GM04504 (cell line): ENCODE results near the gene VPS18.

Source experiments
- DNase-seq: peaks from one replicate; pipeline ENCODE4 v3.0.0-alpha.2; 2012; ENCODE audit warnings: low read depth

The VPS18 gene

DNA sequence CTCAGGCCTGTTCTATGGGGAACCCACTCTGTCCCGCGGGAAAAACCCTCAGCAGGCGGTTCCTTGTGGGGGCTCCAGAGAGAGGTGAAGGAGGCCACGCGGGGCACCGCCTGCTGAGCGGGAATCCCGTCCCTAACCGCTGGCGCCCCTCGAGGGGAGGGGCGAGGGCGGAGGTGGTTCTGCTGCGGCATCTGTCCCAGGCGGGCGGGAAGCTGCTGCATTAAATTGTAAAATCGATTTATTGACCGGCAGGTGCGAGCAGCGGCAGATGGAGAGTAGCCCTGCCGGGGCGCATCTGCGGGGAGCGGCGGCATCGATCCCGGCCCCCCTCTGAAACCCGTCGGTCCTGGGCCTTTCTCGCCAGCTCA is 31.2 kb downstream of the VPS18 start:
- no peak for DNase-seq

DNA sequence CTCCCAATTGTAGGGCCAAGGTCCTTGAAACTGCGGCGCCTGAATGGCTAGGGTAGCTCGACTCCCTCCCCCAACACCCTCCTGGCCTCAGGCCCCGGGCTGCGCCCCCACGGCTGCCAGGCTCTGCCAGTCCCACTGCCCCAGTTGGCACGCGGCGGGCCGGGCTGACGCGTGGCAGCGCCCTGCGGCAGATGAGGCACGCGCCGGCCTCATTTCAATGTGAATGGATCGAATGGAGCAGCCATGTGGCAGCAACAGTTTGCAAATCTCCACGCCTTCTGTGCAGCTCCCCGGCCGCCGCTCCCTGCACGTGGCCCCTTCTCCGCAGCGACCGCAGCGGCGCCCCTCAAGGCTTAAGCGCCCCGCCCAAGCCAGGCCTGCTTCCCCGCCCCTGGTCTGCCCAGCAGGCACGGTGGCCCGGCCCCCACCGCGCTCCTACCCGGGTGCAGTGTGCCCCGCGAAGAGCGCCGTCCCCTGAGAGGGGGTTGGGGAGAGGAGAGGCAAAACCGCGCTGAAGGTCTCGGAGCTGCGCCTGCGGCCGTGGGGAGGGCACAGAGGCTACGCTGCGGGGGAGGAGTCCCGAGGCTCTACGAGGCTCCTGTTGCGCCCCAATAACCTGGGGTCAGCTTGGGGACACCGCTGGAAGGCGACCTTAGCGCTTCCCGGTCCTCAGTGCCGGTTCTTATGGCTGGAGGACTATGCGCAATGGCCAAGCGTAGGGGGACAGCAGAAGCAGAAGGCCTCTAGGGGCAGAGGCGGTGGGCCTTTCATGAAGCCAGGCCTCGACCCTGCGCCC is 31.8 kb downstream of the VPS18 start:
- no peak for DNase-seq

DNA sequence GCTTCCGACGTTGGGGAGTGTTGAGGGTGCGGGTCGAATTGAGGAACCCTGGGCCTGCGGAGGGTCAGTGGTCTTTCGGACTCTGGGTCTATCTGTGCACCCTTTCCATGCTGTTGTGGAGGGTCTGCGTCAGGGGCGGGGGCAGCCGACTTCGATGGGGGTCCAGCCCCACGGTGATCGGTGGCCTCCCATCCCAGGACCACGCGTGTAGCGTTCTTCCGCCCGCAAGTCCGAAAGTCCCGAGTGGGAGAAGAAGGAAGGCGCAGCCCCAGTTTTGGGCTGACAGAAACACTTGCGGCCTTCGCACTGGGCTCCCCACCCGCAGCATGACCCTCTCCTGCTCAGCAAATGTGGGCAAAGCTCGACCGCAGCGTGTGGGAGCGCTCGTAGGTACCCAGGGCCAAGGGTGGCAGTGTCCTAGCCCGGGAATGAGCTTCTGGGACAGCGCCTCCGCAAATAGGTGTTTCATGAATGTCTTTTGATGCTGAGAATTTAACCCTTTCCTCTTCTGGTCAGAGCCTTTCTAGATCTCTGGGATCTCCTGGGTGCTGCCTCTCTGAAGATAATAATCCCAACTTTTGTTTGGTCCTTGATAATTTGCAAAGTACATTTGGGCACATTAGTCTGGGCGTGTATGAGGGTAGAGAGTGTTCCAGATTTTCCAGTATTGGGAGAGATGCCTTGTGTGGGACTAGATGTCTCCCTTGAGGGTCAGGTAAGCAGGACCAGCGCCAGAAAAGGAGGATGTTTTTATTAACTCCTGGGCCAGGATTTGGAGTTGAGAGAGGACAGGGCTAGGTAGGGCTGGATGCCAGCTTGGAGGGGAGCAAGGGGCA is 32.6 kb downstream of the VPS18 start:
- DNase-seq = no peak

DNA sequence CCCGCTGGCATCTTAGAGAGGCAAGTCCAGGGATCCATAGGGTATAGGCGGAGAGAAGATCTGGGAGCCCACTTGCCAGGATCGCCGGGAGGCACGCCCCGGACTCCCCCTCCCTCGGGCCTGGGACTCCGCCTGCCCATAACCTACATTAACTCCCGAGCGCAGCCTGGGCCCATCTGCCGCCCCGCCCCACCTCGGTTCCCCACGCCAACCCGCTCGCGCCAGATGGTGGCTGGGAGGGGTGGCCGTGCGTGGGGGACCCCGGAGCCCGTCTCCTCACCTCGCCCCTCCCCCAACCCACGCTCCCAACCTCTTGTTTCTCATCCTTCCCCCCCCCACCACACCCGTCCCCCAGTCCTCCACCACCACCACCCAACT is 33.2 kb downstream of the VPS18 start:
- no peak for DNase-seq

DNA sequence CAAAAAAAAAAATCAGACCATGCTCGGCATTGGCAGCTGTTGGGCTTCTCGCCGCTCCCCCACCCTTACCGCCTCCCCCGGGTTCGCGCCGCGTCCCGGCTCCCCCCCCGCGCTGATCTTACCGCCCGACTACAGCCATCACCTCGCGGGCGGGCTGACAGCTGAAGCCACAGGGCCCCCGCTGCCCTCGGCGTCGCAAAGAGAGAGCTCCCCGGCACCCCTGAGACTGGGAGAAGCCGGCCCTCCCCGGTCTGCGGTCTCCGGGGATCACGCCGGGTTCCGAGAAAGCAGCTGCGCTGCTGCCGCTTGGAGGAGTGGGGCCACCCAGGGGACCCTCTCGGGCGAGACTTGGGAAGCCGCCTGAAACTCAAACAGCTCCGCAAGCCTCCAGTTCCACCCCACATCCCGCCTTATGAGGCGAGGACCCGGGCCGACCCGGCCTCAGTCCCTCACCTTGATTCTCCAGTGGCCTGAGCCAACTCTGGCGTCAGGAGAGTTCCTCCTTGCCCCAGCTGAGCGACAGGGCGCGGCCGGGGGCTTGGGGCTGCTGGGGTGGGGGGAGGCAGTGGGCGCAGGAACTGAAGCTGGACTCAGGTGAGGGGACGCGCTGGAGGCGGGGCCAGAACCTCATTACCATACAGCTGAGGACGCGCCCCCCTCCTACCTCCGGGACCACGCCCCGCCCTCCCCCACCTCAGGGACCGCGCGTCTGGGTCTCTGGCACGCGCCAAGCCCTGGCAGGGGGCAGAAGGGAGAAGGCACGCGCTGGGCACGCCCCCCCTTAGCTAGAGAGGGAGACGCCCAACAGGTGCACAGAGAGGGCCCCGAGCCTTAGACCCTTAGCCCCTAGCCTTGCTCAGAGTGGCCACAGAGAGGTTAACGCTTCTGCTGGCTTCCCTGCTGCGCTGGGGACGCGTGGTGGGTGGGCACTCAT is 33.9 kb downstream of the VPS18 start:
- no peak for DNase-seq

DNA sequence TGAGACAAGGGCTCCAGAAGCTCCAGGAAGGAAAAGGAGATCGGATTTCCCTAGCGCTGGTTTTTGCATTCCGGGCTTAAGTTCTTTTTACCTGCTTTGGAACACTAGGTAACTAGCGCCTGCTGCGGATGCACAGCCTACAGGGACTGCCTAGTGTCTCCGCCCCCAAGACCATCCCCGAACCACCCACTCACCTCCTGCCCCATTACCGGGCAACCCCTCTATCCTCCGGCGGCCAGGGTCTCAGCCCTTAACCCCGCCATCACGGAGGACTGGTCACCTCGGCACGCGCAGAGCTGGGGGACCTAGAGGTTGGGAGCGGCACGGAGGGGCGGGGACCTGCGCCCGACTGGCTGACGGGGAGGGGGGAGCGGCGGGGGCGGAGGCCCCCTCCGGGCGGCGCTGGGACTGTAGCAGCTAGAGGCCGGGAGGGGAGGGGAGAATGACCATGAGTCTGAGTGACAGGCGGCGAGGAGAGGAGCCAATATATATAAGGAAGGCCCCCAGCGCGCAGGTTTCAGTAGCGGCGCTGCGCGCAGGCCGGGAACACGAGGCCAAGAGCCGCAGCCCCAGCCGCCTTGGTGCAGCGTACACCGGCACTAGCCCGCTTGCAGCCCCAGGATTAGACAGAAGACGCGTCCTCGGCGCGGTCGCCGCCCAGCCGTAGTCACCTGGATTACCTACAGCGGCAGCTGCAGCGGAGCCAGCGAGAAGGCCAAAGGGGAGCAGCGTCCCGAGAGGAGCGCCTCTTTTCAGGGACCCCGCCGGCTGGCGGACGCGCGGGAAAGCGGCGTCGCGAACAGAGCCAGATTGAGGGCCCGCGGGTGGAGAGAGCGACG is 34.8 kb downstream of the VPS18 start, which contains the start of gene DLL4:
Gene DLL4, plus strand, starts transcription at position 520 of the 839 bp plus-strand sequence. CDS start 329 bp downstream, outside the sequence.
- no peak for DNase-seq

DNA sequence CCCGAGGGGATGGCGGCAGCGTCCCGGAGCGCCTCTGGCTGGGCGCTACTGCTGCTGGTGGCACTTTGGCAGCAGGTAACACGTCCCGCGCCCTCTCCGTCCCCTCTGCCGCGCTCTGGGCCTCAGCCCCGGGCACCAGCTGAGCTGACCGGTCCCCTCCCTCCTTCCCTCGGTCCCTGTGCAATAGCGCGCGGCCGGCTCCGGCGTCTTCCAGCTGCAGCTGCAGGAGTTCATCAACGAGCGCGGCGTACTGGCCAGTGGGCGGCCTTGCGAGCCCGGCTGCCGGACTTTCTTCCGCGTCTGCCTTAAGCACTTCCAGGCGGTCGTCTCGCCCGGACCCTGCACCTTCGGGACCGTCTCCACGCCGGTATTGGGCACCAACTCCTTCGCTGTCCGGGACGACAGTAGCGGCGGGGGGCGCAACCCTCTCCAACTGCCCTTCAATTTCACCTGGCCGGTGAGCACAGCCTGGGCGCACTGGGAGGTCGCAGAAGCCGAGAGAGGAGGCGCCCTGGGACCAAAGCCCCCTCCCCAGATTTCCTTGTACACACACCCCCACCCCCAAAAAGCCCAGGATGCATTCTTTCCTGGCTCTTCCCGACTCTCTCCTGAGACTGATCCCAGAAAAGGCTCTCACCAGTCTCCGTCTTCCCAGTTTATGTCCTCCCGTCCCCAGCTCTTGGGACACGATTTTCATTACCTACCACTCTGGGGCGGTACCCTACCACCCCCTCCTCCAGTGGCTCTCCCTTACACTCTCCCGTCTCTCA is 35.6 kb downstream of the VPS18 start:
- DNase-seq = no peak

DNA sequence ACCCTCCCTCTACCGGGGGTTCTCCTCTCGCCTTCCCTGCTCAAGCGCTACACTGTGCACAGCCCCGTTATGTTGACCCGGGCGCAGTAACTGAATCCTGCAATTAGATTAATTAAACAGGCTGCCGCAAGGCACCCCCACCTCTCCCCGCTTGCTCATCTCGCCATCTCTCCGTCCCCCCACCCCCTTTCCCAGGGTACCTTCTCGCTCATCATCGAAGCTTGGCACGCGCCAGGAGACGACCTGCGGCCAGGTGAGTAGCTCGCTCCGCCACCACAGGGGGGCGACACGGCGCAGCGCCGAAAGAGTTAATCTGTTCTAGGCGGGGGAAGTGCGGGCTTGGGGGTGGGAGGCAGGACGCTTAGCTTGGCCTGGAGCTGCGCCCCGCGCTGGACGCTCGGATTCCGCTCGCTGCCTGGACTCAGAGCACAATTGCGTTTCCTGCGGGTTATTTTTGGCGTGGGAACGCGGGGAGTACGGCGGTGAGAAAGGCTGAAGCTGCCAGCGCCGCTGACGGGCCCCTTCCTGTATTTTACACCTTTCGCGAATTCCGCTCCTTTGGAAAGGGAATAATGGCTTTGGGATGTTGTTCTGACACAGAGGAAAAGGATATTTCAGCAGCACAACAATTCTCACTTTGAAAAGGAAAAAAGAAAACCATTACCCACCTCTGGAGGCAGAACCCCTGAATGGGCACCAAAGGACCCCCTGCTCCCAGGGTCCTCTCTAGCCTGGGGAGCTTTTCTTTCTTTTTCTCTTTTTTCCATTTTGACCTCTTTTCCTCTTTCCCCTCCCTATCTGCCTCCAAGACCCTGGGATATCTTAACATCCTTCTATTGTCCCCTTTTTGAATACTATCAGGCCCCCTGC is 36.4 kb downstream of the VPS18 start:
- DNase-seq = no peak

DNA sequence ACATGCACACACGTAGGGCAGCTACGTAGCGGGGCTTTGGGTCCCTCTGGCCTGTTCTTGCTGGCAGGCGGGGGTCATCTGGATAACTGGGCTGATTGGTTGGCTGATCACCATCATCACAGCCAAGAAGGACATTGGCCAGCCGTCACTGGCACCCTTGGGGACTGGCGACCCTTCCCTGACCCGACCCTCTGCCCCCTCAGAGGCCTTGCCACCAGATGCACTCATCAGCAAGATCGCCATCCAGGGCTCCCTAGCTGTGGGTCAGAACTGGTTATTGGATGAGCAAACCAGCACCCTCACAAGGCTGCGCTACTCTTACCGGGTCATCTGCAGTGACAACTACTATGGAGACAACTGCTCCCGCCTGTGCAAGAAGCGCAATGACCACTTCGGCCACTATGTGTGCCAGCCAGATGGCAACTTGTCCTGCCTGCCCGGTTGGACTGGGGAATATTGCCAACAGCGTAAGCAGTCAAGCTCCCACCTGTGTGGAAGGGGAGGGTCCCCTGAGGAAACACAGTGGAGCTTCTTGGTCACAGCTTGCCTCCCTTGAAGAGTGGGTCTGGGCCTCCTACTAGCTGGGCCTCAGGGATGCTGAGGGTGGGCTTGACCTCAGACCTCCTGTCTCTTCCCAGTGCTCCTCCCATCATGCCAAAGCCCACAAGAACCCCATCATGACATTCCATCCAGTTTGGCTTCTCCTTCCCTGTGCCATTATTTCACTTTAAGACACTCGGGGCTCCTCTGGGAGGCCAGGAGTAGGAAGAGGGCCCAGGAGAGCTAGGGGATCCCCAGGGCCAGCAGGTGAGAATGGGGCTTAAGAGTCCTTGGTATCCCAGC is 37.3 kb downstream of the VPS18 start:
- DNase-seq = no peak

DNA sequence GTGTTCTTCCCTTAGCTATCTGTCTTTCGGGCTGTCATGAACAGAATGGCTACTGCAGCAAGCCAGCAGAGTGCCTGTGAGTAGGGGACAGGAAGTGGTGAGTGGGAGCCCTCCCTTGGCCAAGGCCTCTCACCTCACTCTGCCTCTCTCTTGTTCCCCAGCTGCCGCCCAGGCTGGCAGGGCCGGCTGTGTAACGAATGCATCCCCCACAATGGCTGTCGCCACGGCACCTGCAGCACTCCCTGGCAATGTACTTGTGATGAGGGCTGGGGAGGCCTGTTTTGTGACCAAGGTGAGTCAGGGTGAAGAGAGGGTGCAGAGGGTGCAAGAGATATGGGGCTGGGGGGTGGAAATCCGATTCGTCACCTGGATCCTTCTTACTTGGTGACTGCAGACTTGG is 37.9 kb downstream of the VPS18 start:
- no peak for DNase-seq

DNA sequence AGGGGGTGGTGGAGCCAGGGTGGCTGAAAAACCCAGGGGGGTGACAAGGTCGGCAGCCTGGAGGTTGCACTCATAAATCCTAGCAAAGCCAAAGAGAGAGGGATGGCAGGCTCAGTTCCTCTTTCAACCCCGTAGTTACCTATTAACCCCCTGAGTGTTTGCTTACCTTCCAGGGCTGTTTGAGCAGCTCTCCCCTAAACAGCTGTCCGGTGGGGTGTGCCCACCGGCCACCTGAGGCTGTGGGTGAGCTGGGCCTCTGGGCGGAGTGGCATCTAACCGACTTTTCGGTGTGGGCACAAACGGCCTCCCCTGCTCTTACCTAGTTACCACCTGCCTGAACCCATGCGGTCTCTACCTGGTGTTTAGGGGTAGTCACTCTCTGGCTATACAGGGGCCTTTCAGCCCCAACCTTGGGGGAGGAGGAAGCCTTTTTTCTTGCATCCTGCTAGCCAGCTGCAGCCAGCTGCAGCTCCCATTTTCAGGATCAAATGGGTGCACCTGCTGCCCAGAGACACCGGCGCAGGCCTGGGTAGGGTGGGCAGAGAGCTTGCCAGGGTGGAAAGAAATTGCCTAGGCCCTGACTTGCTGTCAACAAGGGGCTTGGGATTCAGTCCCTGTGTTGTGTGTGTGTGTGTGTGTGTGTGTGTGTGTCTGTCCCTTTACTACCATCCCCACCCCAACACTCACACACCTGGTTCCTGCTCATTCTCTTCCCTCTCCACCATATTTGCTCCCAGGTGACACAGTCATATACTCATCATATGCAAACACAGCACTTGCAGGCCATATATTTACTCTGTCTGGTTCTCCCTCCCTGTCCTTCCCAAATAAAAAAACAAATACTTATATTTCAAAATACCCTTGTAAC is 38.6 kb downstream of the VPS18 start:
- DNase-seq = no peak

DNA sequence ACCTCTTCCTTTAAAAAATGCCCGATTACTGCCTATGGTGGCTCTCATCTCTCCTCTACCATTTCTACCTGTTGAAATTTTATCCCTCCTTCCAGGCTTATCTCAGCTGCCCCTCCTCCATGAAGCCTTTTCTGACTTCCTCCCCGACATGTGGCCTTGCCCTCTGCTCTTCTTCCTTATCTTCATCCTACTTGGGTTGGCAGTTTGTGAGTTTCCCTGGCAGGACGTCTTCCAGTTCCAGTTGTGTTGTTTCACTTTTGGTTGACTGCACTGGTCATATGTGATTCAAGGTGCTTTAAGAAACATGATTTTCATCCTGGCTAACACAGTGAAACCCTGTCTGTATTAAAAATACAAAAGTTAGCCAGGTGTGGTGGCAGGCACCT is 39.3 kb downstream of the VPS18 start:
- no peak for DNase-seq

DNA sequence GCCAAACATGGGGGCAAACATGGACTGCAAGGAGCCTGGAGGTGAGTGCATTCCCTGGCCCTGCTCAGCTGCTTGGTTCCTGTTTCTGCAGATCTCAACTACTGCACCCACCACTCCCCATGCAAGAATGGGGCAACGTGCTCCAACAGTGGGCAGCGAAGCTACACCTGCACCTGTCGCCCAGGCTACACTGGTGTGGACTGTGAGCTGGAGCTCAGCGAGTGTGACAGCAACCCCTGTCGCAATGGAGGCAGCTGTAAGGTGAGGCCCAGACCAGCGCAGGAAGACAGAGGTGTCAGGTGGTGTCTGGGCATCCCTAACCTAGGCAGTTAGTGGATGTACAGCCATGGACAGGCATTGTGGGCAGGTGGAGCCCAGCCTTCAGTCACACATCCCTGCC is 40.2 kb downstream of the VPS18 start:
- DNase-seq = no peak

DNA sequence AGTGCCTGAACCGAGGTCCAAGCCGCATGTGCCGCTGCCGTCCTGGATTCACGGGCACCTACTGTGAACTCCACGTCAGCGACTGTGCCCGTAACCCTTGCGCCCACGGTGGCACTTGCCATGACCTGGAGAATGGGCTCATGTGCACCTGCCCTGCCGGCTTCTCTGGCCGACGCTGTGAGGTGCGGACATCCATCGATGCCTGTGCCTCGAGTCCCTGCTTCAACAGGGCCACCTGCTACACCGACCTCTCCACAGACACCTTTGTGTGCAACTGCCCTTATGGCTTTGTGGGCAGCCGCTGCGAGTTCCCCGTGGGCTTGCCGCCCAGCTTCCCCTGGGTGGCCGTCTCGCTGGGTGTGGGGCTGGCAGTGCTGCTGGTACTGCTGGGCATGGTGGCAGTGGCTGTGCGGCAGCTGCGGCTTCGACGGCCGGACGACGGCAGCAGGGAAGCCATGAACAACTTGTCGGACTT is 42.0 kb downstream of the VPS18 start:
- DNase-seq = no peak

DNA sequence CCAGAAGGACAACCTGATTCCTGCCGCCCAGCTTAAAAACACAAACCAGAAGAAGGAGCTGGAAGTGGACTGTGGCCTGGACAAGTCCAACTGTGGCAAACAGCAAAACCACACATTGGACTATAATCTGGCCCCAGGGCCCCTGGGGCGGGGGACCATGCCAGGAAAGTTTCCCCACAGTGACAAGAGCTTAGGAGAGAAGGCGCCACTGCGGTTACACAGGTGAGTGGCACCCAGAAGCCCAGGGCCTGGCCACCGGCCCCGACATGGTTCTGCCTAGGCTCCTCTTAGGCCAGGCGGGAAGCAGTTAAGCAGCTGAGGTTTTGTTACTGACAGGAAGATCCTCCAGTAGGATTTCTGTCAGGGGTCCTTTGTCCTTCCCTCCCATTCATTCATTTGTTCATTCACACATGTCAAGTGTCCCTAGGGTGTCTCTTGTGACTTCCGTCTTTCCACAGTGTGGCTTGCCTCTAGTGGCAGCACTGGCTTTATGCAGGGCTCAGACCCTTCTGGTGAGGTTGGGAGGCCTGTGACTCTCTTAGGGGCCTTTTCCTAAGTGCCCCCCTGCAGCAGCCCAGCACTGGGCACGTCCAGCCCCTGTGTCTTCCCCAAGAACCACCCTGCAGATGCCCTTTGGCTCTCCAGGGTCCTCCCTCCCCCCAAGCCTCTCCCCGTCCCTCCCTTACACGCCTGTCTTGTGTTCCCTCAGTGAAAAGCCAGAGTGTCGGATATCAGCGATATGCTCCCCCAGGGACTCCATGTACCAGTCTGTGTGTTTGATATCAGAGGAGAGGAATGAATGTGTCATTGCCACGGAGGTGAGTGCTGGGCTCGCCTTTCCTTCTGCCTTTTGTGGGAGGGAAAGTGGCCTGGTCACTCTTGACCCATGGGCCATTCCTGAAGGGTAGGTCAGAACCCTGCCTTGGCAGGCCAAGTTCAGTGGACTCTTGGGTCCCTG is 42.7 kb downstream of the VPS18 start:
- DNase-seq = no peak

DNA sequence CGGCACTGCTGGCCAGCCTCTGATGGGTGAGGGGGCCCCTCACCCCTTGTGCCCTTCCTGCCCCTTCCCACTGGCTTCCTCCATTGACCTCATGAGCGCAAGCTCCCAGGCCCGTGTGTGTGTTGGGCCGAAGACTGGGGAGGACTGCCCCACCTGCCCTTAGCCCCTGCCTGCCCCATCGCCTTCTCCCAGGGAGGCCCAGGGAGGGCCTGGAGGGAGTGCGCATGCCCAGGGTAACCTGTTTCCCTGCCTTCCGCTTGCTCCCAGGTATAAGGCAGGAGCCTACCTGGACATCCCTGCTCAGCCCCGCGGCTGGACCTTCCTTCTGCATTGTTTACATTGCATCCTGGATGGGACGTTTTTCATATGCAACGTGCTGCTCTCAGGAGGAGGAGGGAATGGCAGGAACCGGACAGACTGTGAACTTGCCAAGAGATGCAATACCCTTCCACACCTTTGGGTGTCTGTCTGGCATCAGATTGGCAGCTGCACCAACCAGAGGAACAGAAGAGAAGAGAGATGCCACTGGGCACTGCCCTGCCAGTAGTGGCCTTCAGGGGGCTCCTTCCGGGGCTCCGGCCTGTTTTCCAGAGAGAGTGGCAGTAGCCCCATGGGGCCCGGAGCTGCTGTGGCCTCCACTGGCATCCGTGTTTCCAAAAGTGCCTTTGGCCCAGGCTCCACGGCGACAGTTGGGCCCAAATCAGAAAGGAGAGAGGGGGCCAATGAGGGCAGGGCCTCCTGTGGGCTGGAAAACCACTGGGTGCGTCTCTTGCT is 43.7 kb downstream of the VPS18 start:
- DNase-seq = no peak
